H9 (cell line): Measurements from ENCODE around the gene F3. TPM values are rescaled to one million over a fixed set of nuclear protein-coding genes. Genes with fewer than 3 reads are reported as not detected.

ENCODE experiments used
- DNase-seq: peaks from one replicate; pipeline ENCODE4 v3.0.0-alpha.2; 2017
- H2AFZ ChIP-seq: one replicate; pipeline ENCODE4 v1.6.1; 2013; ENCODE audit warnings: mild to moderate bottlenecking, low read length, control low read depth, moderate library complexity
- H2AK5ac ChIP-seq: 2 replicates; pipeline ENCODE4 v1.6.1; 2013; ENCODE audit warnings: low read length, control low read depth, mixed read lengths; ENCODE audit not compliant: insufficient read length
- H2BK120ac ChIP-seq: one replicate; pipeline ENCODE4 v1.6.1; 2013; ENCODE audit warnings: low read depth, mild to moderate bottlenecking, low read length, control low read depth, inconsistent platforms; ENCODE audit not compliant: poor library complexity, severe bottlenecking
- H2BK12ac ChIP-seq: 2 replicates; pipeline ENCODE4 v1.6.1; 2013; ENCODE audit warnings: low read length, control low read depth, mixed read lengths, low read depth; ENCODE audit not compliant: insufficient read length
- H2BK15ac ChIP-seq: 2 replicates; pipeline ENCODE4 v1.6.1; 2013; ENCODE audit warnings: low read depth, low read length, control low read depth
- H2BK20ac ChIP-seq: one replicate; pipeline ENCODE4 v1.6.1; 2013; ENCODE audit warnings: low read depth, mild to moderate bottlenecking, low read length, control low read depth, inconsistent platforms; ENCODE audit not compliant: poor library complexity, severe bottlenecking
- H2BK5ac ChIP-seq: 2 replicates; pipeline ENCODE4 v1.6.1; 2013; ENCODE audit warnings: low read length, control low read depth, mixed read lengths; ENCODE audit not compliant: insufficient read length
- H3K14ac ChIP-seq: 2 replicates; pipeline ENCODE4 v1.6.1; 2013; ENCODE audit warnings: low read length, control low read depth; ENCODE audit not compliant: insufficient read depth
- H3K18ac ChIP-seq: 2 replicates; pipeline ENCODE4 v1.6.1; 2013; ENCODE audit warnings: low read depth, mild to moderate bottlenecking, mixed read lengths, low read length, control low read depth; ENCODE audit not compliant: insufficient read length
- H3K23ac ChIP-seq: 2 replicates; pipeline ENCODE4 v1.6.1; 2013; ENCODE audit warnings: low read length, control low read depth, mixed read lengths, low read depth; ENCODE audit not compliant: insufficient read length
- H3K23me2 ChIP-seq: 2 replicates; pipeline ENCODE4 v1.6.1; 2013; ENCODE audit warnings: low read depth, mild to moderate bottlenecking, mixed read lengths, low read length, control low read depth; ENCODE audit not compliant: insufficient read length, poor library complexity, severe bottlenecking
- H3K27ac ChIP-seq: 2 replicates; pipeline ENCODE4 v1.5.1; 2013; ENCODE audit warnings: low read length, control low read depth, mixed read lengths, low read depth; ENCODE audit not compliant: insufficient read length
- H3K27me3 ChIP-seq: 2 replicates; pipeline ENCODE4 v1.6.1; 2013; ENCODE audit warnings: low read length, control low read depth, inconsistent platforms; ENCODE audit not compliant: insufficient read depth
- H3K4ac ChIP-seq: 2 replicates; pipeline ENCODE4 v1.6.1; 2013; ENCODE audit warnings: low read depth, mild to moderate bottlenecking, control low read depth, inconsistent platforms, low read length, moderate library complexity
- H3K4me1 ChIP-seq: 2 replicates; pipeline ENCODE4 v1.6.1; 2013; ENCODE audit warnings: low read length, control low read depth, inconsistent platforms; ENCODE audit not compliant: insufficient read depth
- H3K4me2 ChIP-seq: 2 replicates; pipeline ENCODE4 v1.6.1; 2013; ENCODE audit warnings: low read length, control low read depth, mixed read lengths; ENCODE audit not compliant: insufficient read length, insufficient read depth
- H3K56ac ChIP-seq: 2 replicates; pipeline ENCODE4 v1.6.1; 2013; ENCODE audit warnings: low read depth, mild to moderate bottlenecking, mixed read lengths, low read length, control low read depth; ENCODE audit not compliant: insufficient read length
- H3K79me1 ChIP-seq: 2 replicates; pipeline ENCODE4 v1.6.1; 2013; ENCODE audit warnings: low read depth, mild to moderate bottlenecking, moderate library complexity, low read length, control low read depth, inconsistent platforms; ENCODE audit not compliant: insufficient read depth, poor library complexity, severe bottlenecking
- H3K79me2 ChIP-seq: 2 replicates; pipeline ENCODE4 v1.6.1; 2013; ENCODE audit warnings: low read length, control low read depth, inconsistent platforms; ENCODE audit not compliant: insufficient read depth
- H3K9ac ChIP-seq: 2 replicates; pipeline ENCODE4 v1.6.1; 2013; ENCODE audit warnings: low read length, control low read depth, mixed read lengths; ENCODE audit not compliant: insufficient read length; ENCODE audit errors: extremely low read depth
- H3K9me3 ChIP-seq: one replicate; pipeline ENCODE4 v1.6.1; 2013; ENCODE audit warnings: low read depth, low read length, inconsistent platforms; ENCODE audit not compliant: control insufficient read depth
- H3T11ph ChIP-seq: one replicate; pipeline ENCODE4 v1.6.1; 2013; ENCODE audit warnings: mild to moderate bottlenecking, low read length, control low read depth, inconsistent platforms
- H4K20me1 ChIP-seq: one replicate; pipeline ENCODE4 v1.6.1; 2013; ENCODE audit not compliant: control insufficient read depth, insufficient read length, insufficient read depth
- H4K5ac ChIP-seq: 2 replicates; pipeline ENCODE4 v1.6.1; 2013; ENCODE audit warnings: low read depth, mild to moderate bottlenecking, mixed read lengths, low read length, control low read depth; ENCODE audit not compliant: insufficient read length
- H4K8ac ChIP-seq: replicated peaks from 2 replicates; pipeline ENCODE4 v1.6.1; 2013; ENCODE audit warnings: low read length, control low read depth, mixed read lengths, low read depth; ENCODE audit not compliant: insufficient read length
- H4K91ac ChIP-seq: 2 replicates; pipeline ENCODE4 v1.6.1; 2013; ENCODE audit warnings: low read depth, mild to moderate bottlenecking, moderate library complexity, mixed read lengths, low read length, control low read depth; ENCODE audit not compliant: insufficient read length
- H3K27ac Mint-ChIP-seq, 3 experiments: 2 replicates in 2 of 3; 3 replicates in 1 of 3; pipeline ENCODE4 v1.8.0; 2020 to 2021; ENCODE audit warnings: mixed read lengths in 3 of 3, mild to moderate bottlenecking in 1 of 3, moderate library complexity in 1 of 3
- H3K27me3 Mint-ChIP-seq: 2 replicates; pipeline ENCODE4 v1.8.0; 2021; ENCODE audit warnings: low read depth, mild to moderate bottlenecking, moderate library complexity, mixed read lengths
- H3K36me3 Mint-ChIP-seq, 3 experiments: 2 replicates in 2 of 3; 3 replicates in 1 of 3; pipeline ENCODE4 v1.8.0; 2020 to 2021; ENCODE audit warnings: low read depth in 3 of 3, mixed read lengths in 3 of 3; ENCODE audit not compliant: insufficient read depth in 1 of 3
- H3K4me1 Mint-ChIP-seq, 2 experiments: 2 replicates each; pipeline ENCODE4 v1.8.0; 2020; ENCODE audit warnings: mixed read lengths in 2 of 2
- H3K4me3 Mint-ChIP-seq, 2 experiments: 2 replicates in 1 of 2; 3 replicates in 1 of 2; pipeline ENCODE4 v1.8.0; 2020 to 2021; ENCODE audit warnings: mild to moderate bottlenecking in 2 of 2, mixed read lengths in 2 of 2, moderate library complexity in 1 of 2
- H3K9me3 Mint-ChIP-seq, 2 experiments: 2 replicates in 1 of 2; 3 replicates in 1 of 2; pipeline ENCODE4 v1.8.0; 2020; ENCODE audit warnings: mild to moderate bottlenecking in 2 of 2, mixed read lengths in 2 of 2, moderate library complexity in 1 of 2
- CTCF ChIP-seq: fragments of 200-600 bp; sonication (generic); conservative IDR thresholded peaks from 3 replicates; pipeline ENCODE4 v1.8.0; 2021; ENCODE audit warnings: antibody characterized with exemption, mild to moderate bottlenecking
- WGBS: extraction: QIAGEN DNeasy Blood & Tissue Kit; methylation state at CpG from one replicate; pipeline ENCODE4 v1.1.7; 2013; ENCODE audit warnings: missing lambda C conversion rate, low lambda C conversion rate, mixed read lengths; ENCODE audit not compliant: insufficient read length; ENCODE audit errors: extremely low coverage; 5-methylcytosine and 5-hydroxymethylcytosine counted together
- total RNA-seq: library from RNA; stranded (reverse); gene quantifications from 2 replicates; pipeline ENCODE4 v1.2.1, GENCODE V29; 2021

F3 gene
- total RNA-seq, 1 experiment from 2014 or later = 21.7 TPM

GRCh38 chr1:94543893-94544635 lies 2.5 kb upstream of the F3 start:
- Mint-ChIP-seq H3K27ac (no peak overlapping the region), H3K36me3 (peaks cover 0 to 18% (median 12%) of the 10 kb centered on the region in 3 experiments; a peak in 5 of 7 replicates)
- H3K4me2 ChIP-seq = no peak overlapping the region

More at GRCh38 chr1:94543893-94544635, 2.5 kb upstream of the F3 start:
- no peak overlapping the region for H2BK20ac ChIP-seq
- no peaks in the 10 kb centered on the region for H3K9me3 ChIP-seq
- no peak overlapping the region for H4K8ac ChIP-seq
- no peak overlapping the region for H3K56ac ChIP-seq
- H4K20me1 ChIP-seq = no peaks in the 10 kb centered on the region
- no peak overlapping the region for H3K23ac ChIP-seq
- WGBS = no CpG with 5 or more reads among the region's 4 CpGs
- H3K79me1 ChIP-seq = no peaks in the 10 kb centered on the region
- H2BK5ac ChIP-seq = no peak overlapping the region
- no peak overlapping the region for H4K5ac ChIP-seq
- H3K79me2 ChIP-seq = no peaks in the 10 kb centered on the region
- H3T11ph ChIP-seq = no peak overlapping the region
- H3K9ac ChIP-seq = no peak overlapping the region
- H2BK12ac ChIP-seq = no peak overlapping the region
- H3K23me2 ChIP-seq = peaks cover 17% of the 10 kb centered on the region
- Mint-ChIP-seq H3K27me3 (peaks cover 19% of the 10 kb centered on the region), H3K9me3 (peaks cover 0 to 2% of the 10 kb centered on the region in 2 experiments; a peak in 1 of 5 replicates), H3K4me3 (no peak overlapping the region), H3K4me1 (peaks cover 26 to 33% of the 10 kb centered on the region in 2 experiments)
- H4K91ac ChIP-seq = no peak overlapping the region
- H2BK15ac ChIP-seq = no peak overlapping the region
- H3K14ac ChIP-seq = no peak overlapping the region
- DNase-seq = no peak
- no peak overlapping the region for H2AK5ac ChIP-seq
- H2BK120ac ChIP-seq = no peak overlapping the region
- no peak overlapping the region for H3K27ac ChIP-seq
- TF ChIP-seq CTCF = no peak
- no peak overlapping the region for H2AFZ ChIP-seq
- no peaks in the 10 kb centered on the region; the same call in 1 of the 2 replicates for H3K27me3 ChIP-seq
- H3K4ac ChIP-seq = no peak overlapping the region
- no peaks in the 10 kb centered on the region for H3K4me1 ChIP-seq
- no peak overlapping the region for H3K18ac ChIP-seq
